Measurements from ENCODE around the gene NUP62CL.

NUP62CL gene

DNA sequence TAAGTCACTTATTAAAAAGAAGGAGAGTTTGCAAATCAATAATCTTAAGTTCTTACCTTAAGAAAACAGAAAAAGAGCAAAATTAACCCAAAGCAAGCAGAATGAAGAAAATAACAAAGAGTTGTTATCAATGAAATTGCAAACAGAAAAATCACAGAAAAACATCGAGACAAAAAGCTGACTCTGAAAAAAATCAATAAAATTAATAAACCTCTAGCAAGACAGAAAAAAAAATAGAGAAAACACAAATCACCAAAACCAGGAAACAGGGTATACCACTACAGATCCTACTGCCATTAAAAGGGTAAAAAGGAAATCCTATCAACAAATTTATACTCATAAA, 70.3 kb downstream of the NUP62CL start:
- no peak for TF ChIP-seq EZH2phosphoT487 (IDR thresholded peaks at IDR 0.05; ENCODE audit: borderline replicate concordance, low read length)
- TF ChIP-seq, protein P1, sequence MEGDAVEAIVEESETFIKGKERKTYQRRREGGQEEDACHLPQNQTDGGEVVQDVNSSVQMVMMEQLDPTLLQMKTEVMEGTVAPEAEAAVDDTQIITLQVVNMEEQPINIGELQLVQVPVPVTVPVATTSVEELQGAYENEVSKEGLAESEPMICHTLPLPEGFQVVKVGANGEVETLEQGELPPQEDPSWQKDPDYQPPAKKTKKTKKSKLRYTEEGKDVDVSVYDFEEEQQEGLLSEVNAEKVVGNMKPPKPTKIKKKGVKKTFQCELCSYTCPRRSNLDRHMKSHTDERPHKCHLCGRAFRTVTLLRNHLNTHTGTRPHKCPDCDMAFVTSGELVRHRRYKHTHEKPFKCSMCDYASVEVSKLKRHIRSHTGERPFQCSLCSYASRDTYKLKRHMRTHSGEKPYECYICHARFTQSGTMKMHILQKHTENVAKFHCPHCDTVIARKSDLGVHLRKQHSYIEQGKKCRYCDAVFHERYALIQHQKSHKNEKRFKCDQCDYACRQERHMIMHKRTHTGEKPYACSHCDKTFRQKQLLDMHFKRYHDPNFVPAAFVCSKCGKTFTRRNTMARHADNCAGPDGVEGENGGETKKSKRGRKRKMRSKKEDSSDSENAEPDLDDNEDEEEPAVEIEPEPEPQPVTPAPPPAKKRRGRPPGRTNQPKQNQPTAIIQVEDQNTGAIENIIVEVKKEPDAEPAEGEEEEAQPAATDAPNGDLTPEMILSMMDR (IDR thresholded peaks at IDR 0.05; ENCODE audit: low read depth, low read length, poor library complexity, severe bottlenecking): no peak
- Histone ChIP-seq H3K27me3 (ENCODE audit: control insufficient read depth, low read length) (no peaks in the 10 kb centered on the region), H3K4me1 (ENCODE audit: control insufficient read depth, low read length) (no peaks in the 10 kb centered on the region), H3K9me3 (ENCODE audit: control insufficient read depth, insufficient read depth, low read length) (no peaks in the 10 kb centered on the region), H3K4me3 (ENCODE audit: low read length) (no peak overlapping the region), H3K4me2 (ENCODE audit: low read length) (no peak overlapping the region), H3K36me3 (ENCODE audit: control insufficient read depth, low read length) (no peaks in the 10 kb centered on the region), H3F3A (ENCODE audit: control insufficient read depth, insufficient read depth) (no peaks in the 10 kb centered on the region), H3K27ac (ENCODE audit: low read depth, low read length) (no peak overlapping the region), H4K20me1 (ENCODE audit: control insufficient read depth, insufficient read depth, low read depth, low read length) (no peaks in the 10 kb centered on the region), H3K9me2 (replicated peaks; ENCODE audit: control insufficient read depth, low read length) (no peaks in the 10 kb centered on the region), H3K79me2 (ENCODE audit: control insufficient read depth, low read length) (no peaks in the 10 kb centered on the region)

DNA sequence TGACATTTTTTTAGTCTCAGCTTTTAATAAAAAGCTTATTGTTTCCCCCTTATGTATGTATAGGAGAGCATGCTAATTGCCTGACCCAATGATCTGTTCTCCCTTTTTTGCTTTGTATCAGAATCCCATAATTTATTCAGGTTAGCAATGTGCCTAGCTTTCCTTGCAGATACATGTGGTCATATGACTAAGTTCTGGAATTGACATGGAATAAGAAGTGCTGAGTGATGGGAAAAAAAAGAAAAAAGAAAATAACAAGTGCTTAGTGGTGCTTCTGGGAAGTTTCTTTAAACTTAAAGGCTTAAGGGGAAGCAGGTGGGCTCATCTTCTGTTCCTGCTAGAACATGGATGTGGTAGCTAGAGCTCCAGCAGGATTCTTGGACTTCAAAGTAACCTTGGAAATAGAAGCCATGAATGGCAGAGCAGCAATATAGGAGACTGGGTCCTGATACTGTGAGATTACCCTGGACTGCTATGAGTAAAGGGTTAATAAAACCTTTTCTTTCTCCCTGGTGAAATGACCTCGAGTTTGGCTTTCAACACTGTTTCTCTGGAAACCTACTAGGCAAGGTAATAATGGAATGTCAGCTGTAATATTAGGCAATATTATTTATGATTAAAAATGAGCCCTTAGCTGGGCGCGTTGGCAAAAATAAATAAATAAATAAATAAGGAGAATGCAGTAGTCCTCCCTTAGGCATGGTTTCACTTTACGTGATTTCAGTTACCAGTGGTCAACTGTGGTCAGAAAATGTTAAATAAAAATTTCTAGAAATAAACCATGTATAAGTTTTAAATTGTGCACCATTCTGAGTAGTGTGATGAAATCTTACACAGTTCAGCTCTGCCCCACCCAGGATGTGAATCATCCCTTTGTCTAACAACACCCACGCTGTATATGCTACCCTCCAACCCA, 70.9 kb downstream of the NUP62CL start:
- Histone ChIP-seq H3K4me1 (ENCODE audit: control insufficient read depth, low read length) (no peaks in the 10 kb centered on the region), H3K36me3 (ENCODE audit: control insufficient read depth, low read length) (no peaks in the 10 kb centered on the region), H3K27me3 (ENCODE audit: control insufficient read depth, low read length) (no peaks in the 10 kb centered on the region), H3K79me2 (ENCODE audit: control insufficient read depth, low read length) (no peaks in the 10 kb centered on the region), H3K9me2 (replicated peaks; ENCODE audit: control insufficient read depth, low read length) (no peaks in the 10 kb centered on the region), H3K4me3 (ENCODE audit: low read length) (no peak overlapping the region), H3K4me2 (ENCODE audit: low read length) (no peak overlapping the region), H3F3A (ENCODE audit: control insufficient read depth, insufficient read depth) (no peaks in the 10 kb centered on the region), H3K27ac (ENCODE audit: low read depth, low read length) (no peak overlapping the region), H4K20me1 (ENCODE audit: control insufficient read depth, insufficient read depth, low read depth, low read length) (no peaks in the 10 kb centered on the region), H3K9me3 (ENCODE audit: control insufficient read depth, insufficient read depth, low read length) (no peaks in the 10 kb centered on the region)
- TF ChIP-seq, protein P1 (IDR thresholded peaks at IDR 0.05; ENCODE audit: low read depth, low read length, poor library complexity, severe bottlenecking): no peak
- TF ChIP-seq EZH2phosphoT487 (IDR thresholded peaks at IDR 0.05; ENCODE audit: borderline replicate concordance, low read length): no peak

DNA sequence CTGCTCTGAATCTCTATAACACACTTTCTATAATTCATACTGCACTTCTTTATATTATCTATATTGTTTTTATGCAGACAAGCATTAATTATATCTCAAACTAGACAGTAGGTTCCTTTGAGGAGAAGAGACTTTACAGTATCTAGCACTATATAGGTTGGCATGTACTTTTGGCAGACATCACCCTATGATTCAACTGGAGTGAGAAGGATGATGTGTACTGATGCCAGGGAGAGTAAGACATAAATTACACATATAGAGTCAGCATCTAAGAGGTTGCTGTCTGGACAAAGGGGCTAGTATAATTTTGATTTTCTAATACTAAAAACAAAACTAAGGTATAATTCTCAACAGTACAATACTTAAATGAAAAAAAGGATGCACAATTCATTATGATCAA, 82.5 kb downstream of the NUP62CL start:
- TF ChIP-seq EZH2phosphoT487 (IDR thresholded peaks at IDR 0.05; ENCODE audit: borderline replicate concordance, low read length): no peak
- TF ChIP-seq, protein P1 (IDR thresholded peaks at IDR 0.05; ENCODE audit: low read depth, low read length, poor library complexity, severe bottlenecking): no peak
- no peaks in the 10 kb centered on the region for H3K9me3 ChIP-seq (ENCODE audit: control insufficient read depth, insufficient read depth, low read length)
- H3K27me3 ChIP-seq (ENCODE audit: control insufficient read depth, low read length): no peaks in the 10 kb centered on the region
- no peaks in the 10 kb centered on the region for H3K36me3 ChIP-seq (ENCODE audit: control insufficient read depth, low read length)
- H3K4me1 ChIP-seq (ENCODE audit: control insufficient read depth, low read length): peaks cover 5% of the 10 kb centered on the region
- no peak overlapping the region for H3K27ac ChIP-seq (ENCODE audit: low read depth, low read length)
- H4K20me1 ChIP-seq (ENCODE audit: control insufficient read depth, insufficient read depth, low read depth, low read length): no peaks in the 10 kb centered on the region
- H3K79me2 ChIP-seq (ENCODE audit: control insufficient read depth, low read length): no peaks in the 10 kb centered on the region
- no peaks in the 10 kb centered on the region for H3K9me2 ChIP-seq (replicated peaks; ENCODE audit: control insufficient read depth, low read length)
- no peak overlapping the region for H3K4me3 ChIP-seq (ENCODE audit: low read length)
- no peaks in the 10 kb centered on the region for H3F3A ChIP-seq (ENCODE audit: control insufficient read depth, insufficient read depth)
- no peak overlapping the region for H3K4me2 ChIP-seq (ENCODE audit: low read length)
